ENCODE measurements around the gene RAB3A. TPM values are rescaled to one million over a fixed set of nuclear protein-coding genes. Genes with fewer than 3 reads are reported as not detected.

The RAB3A gene
- total RNA-seq, 1 donor from 2014 or later, result 9.6 TPM

- no peaks in the 10 kb centered on the region for H3K9me3 Mint-ChIP-seq
- intact Hi-C loops (cut with micrococcal nuclease), result no loop called here
These were observed 28.9 kb downstream of the RAB3A start for GRCh38 chr19:18174983-18175382.

GRCh38 chr19:18173572-18174288 lies 30.1 kb downstream of the RAB3A start, which contains the start of gene IFI30:
Gene IFI30 (plus strand): TSS chr19:18173813. CDS start chr19:18173842, 29 bp downstream.
- Mint-ChIP-seq H3K27me3 (no peaks in the 10 kb centered on the region), H3K4me1 (peaks cover 23% of the 10 kb centered on the region), H3K4me3 (peak within 1 kb of the TSS; percentile 89), H3K36me3 (ENCODE audit: low read depth) (peaks cover 33% of the 10 kb centered on the region), H3K9me3 (no peaks in the 10 kb centered on the region), H3K27ac (peak within 1 kb of the TSS; percentile 85)
- DNase-seq, result peak; percentile 92
- intact Hi-C loops (cut with micrococcal nuclease), result no loop called here

More at GRCh38 chr19:18174983-18175382, 28.9 kb downstream of the RAB3A start:
- peak overlapping the region; percentile 89 for H3K4me3 Mint-ChIP-seq
- peaks cover 32% of the 10 kb centered on the region for H3K36me3 Mint-ChIP-seq (ENCODE audit: low read depth)
- no peaks in the 10 kb centered on the region for H3K27me3 Mint-ChIP-seq
- no peak for DNase-seq
- peaks cover 23% of the 10 kb centered on the region for H3K4me1 Mint-ChIP-seq
- H3K27ac Mint-ChIP-seq, result no peak overlapping the region

GRCh38 chr19:18173054-18173571 lies 30.7 kb downstream of the RAB3A start:
- Mint-ChIP-seq H3K27me3 (no peaks in the 10 kb centered on the region), H3K4me3 (peak overlapping the region; percentile 89), H3K27ac (peak overlapping the region; percentile 85), H3K36me3 (ENCODE audit: low read depth) (peaks cover 33% of the 10 kb centered on the region), H3K9me3 (no peaks in the 10 kb centered on the region), H3K4me1 (peaks cover 24% of the 10 kb centered on the region)
- DNase-seq, result no peak
- intact Hi-C loops (cut with micrococcal nuclease), result no loop called here

- H3K27me3 Mint-ChIP-seq, result no peaks in the 10 kb centered on the region
- no peaks in the 10 kb centered on the region for H3K9me3 Mint-ChIP-seq
- H3K36me3 Mint-ChIP-seq (ENCODE audit: low read depth), result peaks cover 30% of the 10 kb centered on the region
- peaks cover 26% of the 10 kb centered on the region for H3K4me1 Mint-ChIP-seq
- no peak overlapping the region for H3K27ac Mint-ChIP-seq
- peak overlapping the region; percentile 50 for H3K4me3 Mint-ChIP-seq
- DNase-seq, result no peak
- intact Hi-C loops (cut with micrococcal nuclease), result no loop called here
These were observed 31.4 kb downstream of the RAB3A start for GRCh38 chr19:18172331-18173053.

GRCh38 chr19:18171605-18172327 lies 32.1 kb downstream of the RAB3A start:
- intact Hi-C loops (cut with micrococcal nuclease), result no loop called here
- DNase-seq, result no peak
- Mint-ChIP-seq H3K9me3 (no peaks in the 10 kb centered on the region), H3K4me1 (peaks cover 26% of the 10 kb centered on the region), H3K27me3 (no peaks in the 10 kb centered on the region), H3K27ac (peak overlapping the region; percentile 69), H3K36me3 (ENCODE audit: low read depth) (peaks cover 26% of the 10 kb centered on the region), H3K4me3 (no peak overlapping the region)

- DNase-seq, result no peak
- intact Hi-C loops (cut with micrococcal nuclease), result no loop called here
- no peak overlapping the region for H3K27ac Mint-ChIP-seq
- H3K27me3 Mint-ChIP-seq, result no peaks in the 10 kb centered on the region
- H3K4me1 Mint-ChIP-seq, result peaks cover 21% of the 10 kb centered on the region
- H3K36me3 Mint-ChIP-seq (ENCODE audit: low read depth), result peaks cover 23% of the 10 kb centered on the region
- no peaks in the 10 kb centered on the region for H3K9me3 Mint-ChIP-seq
- H3K4me3 Mint-ChIP-seq, result no peak overlapping the region
These were observed 33.1 kb downstream of the RAB3A start for GRCh38 chr19:18170714-18171255.

GRCh38 chr19:18168673-18169381 lies 35.0 kb downstream of the RAB3A start:
- DNase-seq, result no peak
- Mint-ChIP-seq H3K9me3 (no peaks in the 10 kb centered on the region), H3K27me3 (no peaks in the 10 kb centered on the region), H3K4me1 (peaks cover 9% of the 10 kb centered on the region), H3K4me3 (no peak overlapping the region), H3K36me3 (ENCODE audit: low read depth) (peaks cover 22% of the 10 kb centered on the region), H3K27ac (no peak overlapping the region)
- intact Hi-C loops (cut with micrococcal nuclease), result loop anchor here (2.0 to 5.0 kb wide), 2 partner anchors 56 to 162 kb away; partner anchors contain the start of gene ARRDC2

GRCh38 chr19:18167975-18168645 lies 35.7 kb downstream of the RAB3A start:
- Mint-ChIP-seq H3K4me1 (peaks cover 6% of the 10 kb centered on the region), H3K9me3 (no peaks in the 10 kb centered on the region), H3K4me3 (no peak overlapping the region), H3K27ac (no peak overlapping the region), H3K36me3 (ENCODE audit: low read depth) (peaks cover 27% of the 10 kb centered on the region), H3K27me3 (no peaks in the 10 kb centered on the region)
- peak; percentile 91 for DNase-seq
- intact Hi-C loops (cut with micrococcal nuclease), result loop anchor here (2.0 to 5.0 kb wide), 2 partner anchors 55 to 161 kb away; partner anchors contain the start of gene ARRDC2

GRCh38 chr19:18167011-18167410 lies 36.8 kb downstream of the RAB3A start:
- Mint-ChIP-seq H3K27me3 (no peaks in the 10 kb centered on the region), H3K4me1 (peaks cover 2% of the 10 kb centered on the region), H3K27ac (no peak overlapping the region), H3K4me3 (no peak overlapping the region), H3K9me3 (no peaks in the 10 kb centered on the region), H3K36me3 (ENCODE audit: low read depth) (peaks cover 27% of the 10 kb centered on the region)
- no peak for DNase-seq
- intact Hi-C loops (cut with micrococcal nuclease), result loop anchor here (5.0 kb wide), 1 partner anchor 160 kb away; the partner anchor contains the start of gene ARRDC2

- H3K36me3 Mint-ChIP-seq (ENCODE audit: low read depth), result peaks cover 27% of the 10 kb centered on the region
- H3K27me3 Mint-ChIP-seq, result no peaks in the 10 kb centered on the region
- no peak for DNase-seq
- intact Hi-C loops (cut with micrococcal nuclease), result loop anchor here (5.0 kb wide), 1 partner anchor 159 kb away; the partner anchor contains the start of gene ARRDC2
- no peak overlapping the region for H3K27ac Mint-ChIP-seq
- H3K9me3 Mint-ChIP-seq, result no peaks in the 10 kb centered on the region
- H3K4me3 Mint-ChIP-seq, result no peak overlapping the region
- peaks cover 2% of the 10 kb centered on the region for H3K4me1 Mint-ChIP-seq
These were observed 37.9 kb downstream of the RAB3A start for GRCh38 chr19:18165794-18166544.

GRCh38 chr19:18164072-18164471 lies 39.8 kb downstream of the RAB3A start:
- Mint-ChIP-seq H3K36me3 (ENCODE audit: low read depth) (peaks cover 22% of the 10 kb centered on the region), H3K27ac (no peak overlapping the region), H3K4me3 (no peak overlapping the region), H3K9me3 (no peaks in the 10 kb centered on the region), H3K27me3 (no peaks in the 10 kb centered on the region), H3K4me1 (peaks cover 6% of the 10 kb centered on the region)
- intact Hi-C loops (cut with micrococcal nuclease), result no loop called here
- no peak for DNase-seq

- no peak for DNase-seq
- Mint-ChIP-seq H3K9me3 (no peaks in the 10 kb centered on the region), H3K36me3 (ENCODE audit: low read depth) (peaks cover 15% of the 10 kb centered on the region), H3K4me3 (peak overlapping the region; percentile 51), H3K4me1 (peaks cover 4% of the 10 kb centered on the region), H3K27ac (peak overlapping the region; percentile 65), H3K27me3 (no peaks in the 10 kb centered on the region)
- intact Hi-C loops (cut with micrococcal nuclease), result loop anchor here (1.0 kb wide), 1 partner anchor 8 kb away; the partner anchor contains the start of gene PIK3R2
These were observed 42.2 kb downstream of the RAB3A start for GRCh38 chr19:18161636-18162002.

All from activated CD4-positive, alpha-beta T cell treated with anti-CD3 and anti-CD28 coated beads, Interleukin-2, amount 10 ng/mL, durations not matched to agents 24 days and 14 days (primary cell).